GM23338 (cell line): ENCODE results near the gene PIGK. TPM values are rescaled to one million over a fixed set of nuclear protein-coding genes. Genes with fewer than 3 reads are reported as not detected.

Experiments
- ATAC-seq: fragments of 200-7000 bp; cut with Tn5 transposase; 3 replicates; pipeline ENCODE4 v1.9.1; 2020
- DNase-seq: peaks from one replicate; pipeline ENCODE4 v3.0.0-alpha.2; 2015; ENCODE audit warnings: low spot score
- H2AFZ ChIP-seq: fragments of 200-600 bp; sonication (generic); 2 replicates; pipeline ENCODE4 v1.8.0; 2016; ENCODE audit warnings: antibody characterized with exemption, mild to moderate bottlenecking, moderate library complexity
- H3F3A ChIP-seq: fragments of 200-600 bp; sonication (generic); replicated peaks from 2 replicates; pipeline ENCODE4 v1.8.0; 2017; ENCODE audit warnings: antibody characterized with exemption, mixed run types, low read depth
- H3K27ac ChIP-seq: fragments of 200-600 bp; sonication (generic); 2 replicates; pipeline ENCODE4 v1.6.1; 2016; ENCODE audit warnings: low read depth
- H3K27me3 ChIP-seq: fragments of 200-600 bp; sonication (generic); 2 replicates; pipeline ENCODE4 v1.8.0; 2016; ENCODE audit warnings: mild to moderate bottlenecking, mixed run types, moderate library complexity; ENCODE audit not compliant: insufficient read depth
- H3K36me3 ChIP-seq: fragments of 200-600 bp; sonication (generic); 2 replicates; pipeline ENCODE4 v1.8.0; 2016; ENCODE audit warnings: mild to moderate bottlenecking; ENCODE audit not compliant: insufficient read depth
- H3K4me1 ChIP-seq: fragments of 200-600 bp; sonication (generic); 2 replicates; pipeline ENCODE4 v1.8.0; 2016; ENCODE audit warnings: mild to moderate bottlenecking, moderate library complexity; ENCODE audit not compliant: insufficient read depth
- H3K4me2 ChIP-seq: fragments of 200-600 bp; sonication (generic); 2 replicates; pipeline ENCODE4 v1.7.1; 2017; ENCODE audit warnings: mixed run types
- H3K4me3 ChIP-seq: fragments of 200-600 bp; sonication (generic); 2 replicates; pipeline ENCODE4 v1.6.1; 2016; ENCODE audit warnings: mixed run types
- H3K79me2 ChIP-seq: fragments of 200-600 bp; sonication (generic); replicated peaks from 2 replicates; pipeline ENCODE4 v1.8.0; 2017; ENCODE audit warnings: mild to moderate bottlenecking; ENCODE audit not compliant: insufficient read depth
- H3K9me2 ChIP-seq: fragments of 200-600 bp; sonication (generic); 2 replicates; pipeline ENCODE4 v1.8.0; 2017; ENCODE audit not compliant: insufficient read depth
- H4K20me1 ChIP-seq: fragments of 200-600 bp; sonication (generic); replicated peaks from 2 replicates; pipeline ENCODE4 v1.8.0; 2017; ENCODE audit warnings: mild to moderate bottlenecking; ENCODE audit not compliant: insufficient read depth
- H3K27ac Mint-ChIP-seq: 2 replicates; pipeline ENCODE4 v1.8.0; 2020; ENCODE audit warnings: inconsistent platforms, mild to moderate bottlenecking, moderate library complexity, mixed read lengths
- H3K27me3 Mint-ChIP-seq: 3 replicates; pipeline ENCODE4 v1.8.0; 2022; ENCODE audit warnings: low read depth, mild to moderate bottlenecking, moderate library complexity, mixed read lengths, inconsistent platforms; ENCODE audit not compliant: insufficient read depth, poor library complexity
- H3K36me3 Mint-ChIP-seq: 3 replicates; pipeline ENCODE4 v1.8.0; 2021; ENCODE audit warnings: low read depth, mild to moderate bottlenecking, inconsistent platforms, moderate library complexity, mixed read lengths
- H3K4me1 Mint-ChIP-seq: 3 replicates; pipeline ENCODE4 v1.8.0; 2020; ENCODE audit warnings: mild to moderate bottlenecking, inconsistent platforms, mixed read lengths
- H3K4me3 Mint-ChIP-seq: 3 replicates; pipeline ENCODE4 v1.8.0; 2021; ENCODE audit warnings: moderate library complexity, mild to moderate bottlenecking, inconsistent platforms, mixed read lengths
- H3K9me3 Mint-ChIP-seq: 3 replicates; pipeline ENCODE4 v1.8.0; 2020; ENCODE audit warnings: moderate library complexity, mild to moderate bottlenecking, inconsistent platforms, mixed read lengths
- CREB1 ChIP-seq: fragments of 250-450 bp; sonication (Bioruptor Pico); IDR thresholded peaks from 2 replicates; pipeline ENCODE4 v1.5.0; 2020; ENCODE audit warnings: low read depth, mild to moderate bottlenecking, moderate library complexity
- CTCF ChIP-seq, 2 experiments: fragments of 200-600 bp in 1 of 2; sonication (generic) in 1 of 2; conservative IDR thresholded peaks; 2 replicates each; pipeline versions ENCODE4 v1.5.1 to v1.6.1; 2016 to 2017; ENCODE audit warnings: antibody characterized with exemption in 2 of 2, low read depth in 2 of 2, mild to moderate bottlenecking in 2 of 2, moderate library complexity in 1 of 2
- ETS1 ChIP-seq: IDR thresholded peaks from 2 replicates; pipeline ENCODE4 v1.6.1; 2016; ENCODE audit warnings: antibody characterized with exemption
- EZH2 ChIP-seq: fragments of 200-600 bp; sonication (generic); IDR thresholded peaks from one replicate; pipeline ENCODE4 v1.8.0; 2017; ENCODE audit warnings: antibody characterized with exemption, mild to moderate bottlenecking, low read depth; ENCODE audit not compliant: unreplicated experiment
- EZH2phosphoT487 ChIP-seq: fragments of 200-600 bp; sonication (generic); IDR thresholded peaks from one replicate; pipeline ENCODE4 v1.8.1; 2018; ENCODE audit warnings: antibody characterized with exemption; ENCODE audit not compliant: unreplicated experiment
- JUNB ChIP-seq: IDR thresholded peaks from one replicate; pipeline ENCODE4 v1.6.1; 2016; ENCODE audit warnings: antibody characterized with exemption; ENCODE audit not compliant: unreplicated experiment
- NANOG ChIP-seq: IDR thresholded peaks from 2 replicates; pipeline ENCODE4 v1.6.1; 2016; ENCODE audit warnings: antibody characterized with exemption, borderline replicate concordance
- POLR2AphosphoS5 ChIP-seq: IDR thresholded peaks from 2 replicates; pipeline ENCODE4 v1.6.1; 2016; ENCODE audit warnings: antibody characterized with exemption, low read depth
- REST ChIP-seq: IDR thresholded peaks from one replicate; pipeline ENCODE4 v1.6.1; 2018; ENCODE audit warnings: antibody characterized with exemption; ENCODE audit not compliant: unreplicated experiment
- STAT1 ChIP-seq: IDR thresholded peaks from one replicate; pipeline ENCODE4 v1.6.1; 2016; ENCODE audit warnings: antibody characterized with exemption; ENCODE audit not compliant: unreplicated experiment
- ZNF114 ChIP-seq: fragments of 250-450 bp; sonication (Bioruptor Pico); IDR thresholded peaks from 2 replicates; pipeline ENCODE4 v1.5.0; 2020; ENCODE audit warnings: mild to moderate bottlenecking, moderate library complexity
- ZNF331 ChIP-seq: fragments of 250-450 bp; sonication (Bioruptor Pico); IDR thresholded peaks from 2 replicates; pipeline ENCODE4 v1.5.0; 2020; ENCODE audit warnings: low read depth, mild to moderate bottlenecking, moderate library complexity
- ZNF462 ChIP-seq: fragments of 250-450 bp; sonication (Bioruptor Pico); IDR thresholded peaks from 2 replicates; pipeline ENCODE4 v1.5.0; 2020; ENCODE audit warnings: mild to moderate bottlenecking, moderate library complexity
- polyA plus RNA-seq: library from polyadenylated mRNA; unstranded; fragments of >200 nt; fragmentation: Nextera tagmentation; extraction: Ambion mirVana; gene quantifications from 2 replicates; pipeline ENCODE4 v1.2.1, GENCODE V29; 2016
- total RNA-seq: library from RNA; depleted of rRNA; stranded (reverse); fragments of >200 nt; shearing (Covaris generic); gene quantifications from 2 replicates; pipeline ENCODE4 v1.2.3, GENCODE V29; 2014

The PIGK gene
- total and polyA plus RNA-seq, 2 experiments from 2014 or later = 16.4 to 26.4 TPM

- 0 out of 2 replicates have a peak, but pooled peaks cover 4% of the 10 kb centered on the region for H3K9me2 ChIP-seq
- no peaks in the 10 kb centered on the region for H3K27me3 ChIP-seq
- H4K20me1 ChIP-seq = no peaks in the 10 kb centered on the region
- Mint-ChIP-seq H3K36me3 (peaks cover 52% of the 10 kb centered on the region), H3K27me3 (no peaks in the 10 kb centered on the region), H3K4me1 (peaks cover 6% of the 10 kb centered on the region; the same call in 2 of the 3 replicates), H3K27ac (no peak overlapping the region), H3K9me3 (peaks cover 37% of the 10 kb centered on the region), H3K4me3 (no peak overlapping the region)
- DNase-seq (no peak), ATAC-seq (no peak)
- TF ChIP-seq ZNF462 (CRISPR knock-in tag) = no peak
- no peak for TF ChIP-seq ZNF331 (CRISPR knock-in tag)
- no peak for TF ChIP-seq CTCF (conservative IDR thresholded peaks at IDR 0.05; ENCODE audit: low read depth in 2 of 2)
- TF ChIP-seq POLR2AphosphoS5 = no peak
- TF ChIP-seq ZNF114 (CRISPR knock-in tag) = no peak
- no peak for TF ChIP-seq EZH2phosphoT487
- TF ChIP-seq EZH2 = no peak
- TF ChIP-seq REST = no peak
- no peak for TF ChIP-seq NANOG
- TF ChIP-seq CREB1 (CRISPR knock-in tag) = no peak
- TF ChIP-seq STAT1 = no peak
- no peak for TF ChIP-seq ETS1
- TF ChIP-seq JUNB = no peak
- H3K4me1 ChIP-seq = no peaks in the 10 kb centered on the region
- no peak overlapping the region for H3K4me3 ChIP-seq
- no peak overlapping the region for H3K4me2 ChIP-seq
- H3K27ac ChIP-seq = no peak overlapping the region
- no peaks in the 10 kb centered on the region for H3K36me3 ChIP-seq
- no peak overlapping the region for H2AFZ ChIP-seq
- no peaks in the 10 kb centered on the region for H3K79me2 ChIP-seq
- no peaks in the 10 kb centered on the region for H3F3A ChIP-seq
Observed at GRCh38 chr1:77188770-77189169, 30.5 kb downstream of the PIGK start.
